Measurements from ENCODE around the gene CCDC146.

Gene CCDC146

DNA sequence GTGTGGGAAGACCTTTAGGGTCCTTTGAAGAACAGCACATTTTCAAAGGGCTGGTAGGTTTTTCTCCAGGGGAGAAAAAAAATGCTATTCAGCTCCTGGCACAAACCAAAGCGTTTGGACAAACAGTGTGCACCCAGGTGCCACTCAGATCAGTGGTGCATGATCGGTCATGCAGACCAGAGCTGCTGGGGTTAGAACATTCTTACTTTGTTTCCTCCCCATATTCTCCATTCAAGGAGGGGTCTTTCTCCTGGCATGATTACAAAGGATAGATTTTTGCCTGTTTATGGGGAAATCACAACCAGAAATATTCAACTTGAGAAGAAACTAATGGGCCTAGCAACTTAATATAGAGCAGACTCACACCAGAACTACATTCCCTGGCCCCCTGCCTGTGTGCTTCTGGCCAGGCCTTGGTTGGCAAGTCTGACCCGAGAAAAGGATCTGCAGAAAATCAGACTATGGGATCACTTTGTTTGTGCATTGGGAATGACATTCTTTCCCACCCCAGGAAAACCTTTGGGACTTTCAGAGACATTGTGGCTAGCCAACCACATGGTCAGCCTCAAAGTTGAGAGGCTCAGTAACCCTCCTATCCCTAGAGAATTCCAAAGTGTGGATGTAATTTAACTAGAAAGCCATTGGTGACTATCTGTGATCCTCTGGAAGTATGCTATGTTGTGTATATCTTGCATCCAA is 159.5 kb downstream of the CCDC146 start:
- TF ChIP-seq, protein P1, sequence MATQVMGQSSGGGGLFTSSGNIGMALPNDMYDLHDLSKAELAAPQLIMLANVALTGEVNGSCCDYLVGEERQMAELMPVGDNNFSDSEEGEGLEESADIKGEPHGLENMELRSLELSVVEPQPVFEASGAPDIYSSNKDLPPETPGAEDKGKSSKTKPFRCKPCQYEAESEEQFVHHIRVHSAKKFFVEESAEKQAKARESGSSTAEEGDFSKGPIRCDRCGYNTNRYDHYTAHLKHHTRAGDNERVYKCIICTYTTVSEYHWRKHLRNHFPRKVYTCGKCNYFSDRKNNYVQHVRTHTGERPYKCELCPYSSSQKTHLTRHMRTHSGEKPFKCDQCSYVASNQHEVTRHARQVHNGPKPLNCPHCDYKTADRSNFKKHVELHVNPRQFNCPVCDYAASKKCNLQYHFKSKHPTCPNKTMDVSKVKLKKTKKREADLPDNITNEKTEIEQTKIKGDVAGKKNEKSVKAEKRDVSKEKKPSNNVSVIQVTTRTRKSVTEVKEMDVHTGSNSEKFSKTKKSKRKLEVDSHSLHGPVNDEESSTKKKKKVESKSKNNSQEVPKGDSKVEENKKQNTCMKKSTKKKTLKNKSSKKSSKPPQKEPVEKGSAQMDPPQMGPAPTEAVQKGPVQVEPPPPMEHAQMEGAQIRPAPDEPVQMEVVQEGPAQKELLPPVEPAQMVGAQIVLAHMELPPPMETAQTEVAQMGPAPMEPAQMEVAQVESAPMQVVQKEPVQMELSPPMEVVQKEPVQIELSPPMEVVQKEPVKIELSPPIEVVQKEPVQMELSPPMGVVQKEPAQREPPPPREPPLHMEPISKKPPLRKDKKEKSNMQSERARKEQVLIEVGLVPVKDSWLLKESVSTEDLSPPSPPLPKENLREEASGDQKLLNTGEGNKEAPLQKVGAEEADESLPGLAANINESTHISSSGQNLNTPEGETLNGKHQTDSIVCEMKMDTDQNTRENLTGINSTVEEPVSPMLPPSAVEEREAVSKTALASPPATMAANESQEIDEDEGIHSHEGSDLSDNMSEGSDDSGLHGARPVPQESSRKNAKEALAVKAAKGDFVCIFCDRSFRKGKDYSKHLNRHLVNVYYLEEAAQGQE (IDR thresholded peaks at IDR 0.05; ENCODE audit: insufficient read depth in 1 of 2, low read depth in 2 of 2, low read length in 2 of 2) = no peak
- TF ChIP-seq TAF1 (IDR thresholded peaks at IDR 0.05; ENCODE audit: borderline replicate concordance, insufficient read depth, low read length) (no peak), POLR2AphosphoS5 (IDR thresholded peaks at IDR 0.05; ENCODE audit: low read depth, low read length) (no peak), FOXP2 (optimal IDR thresholded peaks at IDR 0.05; ENCODE audit: borderline replicate concordance, extremely low read depth, extremely low read length, insufficient read depth) (no peak), SIN3A (IDR thresholded peaks at IDR 0.05; ENCODE audit: borderline replicate concordance, insufficient read depth, low read length) (no peak)

DNA sequence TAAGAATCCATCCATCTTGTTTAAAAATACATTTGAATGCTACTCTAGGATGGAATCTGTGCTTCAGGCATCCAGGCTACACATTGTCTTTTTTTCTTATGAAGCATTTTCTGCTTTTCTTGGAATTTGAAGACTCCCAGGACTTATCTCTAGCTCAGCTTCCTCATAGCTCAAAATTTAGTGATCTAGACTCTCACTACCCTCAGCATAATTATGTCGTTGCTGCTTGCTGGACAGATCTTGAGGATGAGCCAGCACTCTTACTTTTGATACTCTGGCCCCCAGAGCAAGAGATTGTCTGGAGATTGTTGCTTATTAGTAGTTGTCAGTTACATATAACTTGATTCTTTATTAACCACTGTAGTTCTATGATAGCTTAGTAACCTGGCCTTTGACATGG is 160.5 kb downstream of the CCDC146 start:
- TF ChIP-seq, protein P1 (IDR thresholded peaks at IDR 0.05; ENCODE audit: insufficient read depth in 1 of 2, low read depth in 2 of 2, low read length in 2 of 2) = no peak

DNA sequence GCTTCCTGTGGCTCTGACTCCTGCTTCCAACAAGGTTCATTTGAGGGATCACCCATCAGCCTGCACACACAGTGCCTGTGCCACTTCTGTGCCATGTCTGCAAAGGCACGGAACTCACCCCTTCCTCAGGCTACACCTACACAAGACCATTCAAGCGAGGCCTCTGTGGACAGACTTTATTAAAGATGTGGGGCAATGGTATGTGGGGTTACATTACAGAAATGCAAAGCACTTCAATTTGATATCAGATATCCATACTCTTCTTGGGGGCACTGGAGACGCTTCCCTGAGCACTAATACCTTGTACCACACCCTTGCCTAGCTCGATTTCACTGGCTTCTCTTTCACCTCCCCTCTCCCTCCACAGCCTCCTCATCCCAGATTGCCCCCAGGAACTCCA is 161.6 kb downstream of the CCDC146 start:
- TF ChIP-seq FOXP2 (optimal IDR thresholded peaks at IDR 0.05; ENCODE audit: borderline replicate concordance, extremely low read depth, extremely low read length, insufficient read depth) (no peak), SIN3A (IDR thresholded peaks at IDR 0.05; ENCODE audit: borderline replicate concordance, insufficient read depth, low read length) (no peak), TAF1 (IDR thresholded peaks at IDR 0.05; ENCODE audit: borderline replicate concordance, insufficient read depth, low read length) (no peak), POLR2AphosphoS5 (IDR thresholded peaks at IDR 0.05; ENCODE audit: low read depth, low read length) (no peak)
- TF ChIP-seq, protein P1 (IDR thresholded peaks at IDR 0.05; ENCODE audit: insufficient read depth in 1 of 2, low read depth in 2 of 2, low read length in 2 of 2) = no peak

DNA sequence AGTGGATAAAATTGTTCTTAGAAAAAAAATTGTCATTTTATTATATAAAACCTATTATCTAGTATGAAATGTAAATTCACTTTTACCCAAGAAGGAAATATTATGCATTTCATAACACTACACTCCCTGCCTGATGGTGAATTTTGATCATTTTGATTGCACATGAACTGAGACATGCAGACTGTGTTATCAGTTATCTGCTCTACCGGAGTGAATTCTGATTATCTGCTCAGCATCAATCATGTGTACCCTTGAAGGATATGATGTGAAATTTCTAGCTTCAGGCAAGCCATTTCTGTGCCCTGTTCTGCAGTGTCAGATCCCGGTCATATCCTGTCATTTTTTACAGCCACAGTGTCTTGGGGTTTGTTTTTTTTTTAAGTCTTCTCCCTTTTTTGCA is 162.2 kb downstream of the CCDC146 start:
- TF ChIP-seq FOXP2 (optimal IDR thresholded peaks at IDR 0.05; ENCODE audit: borderline replicate concordance, extremely low read depth, extremely low read length, insufficient read depth) (no peak), POLR2AphosphoS5 (IDR thresholded peaks at IDR 0.05; ENCODE audit: low read depth, low read length) (no peak), TAF1 (IDR thresholded peaks at IDR 0.05; ENCODE audit: borderline replicate concordance, insufficient read depth, low read length) (no peak), SIN3A (IDR thresholded peaks at IDR 0.05; ENCODE audit: borderline replicate concordance, insufficient read depth, low read length) (no peak)
- TF ChIP-seq, protein P1 (IDR thresholded peaks at IDR 0.05; ENCODE audit: insufficient read depth in 1 of 2, low read depth in 2 of 2, low read length in 2 of 2) = no peak
